GM10266 (cell line): Measurements from ENCODE around the gene MORF4L1.
"Not testable (repeated sequence)": the region's sequence is repeated elsewhere in the genome, so short reads cannot be mapped to it uniquely, and the experiment has no call there.

ENCODE experiments used
- DNase-seq: peaks from one replicate; pipeline ENCODE4 v3.0.0; 2012; ENCODE audit errors: extremely low spot score
- CTCF ChIP-seq: IDR thresholded peaks from 2 replicates; pipeline ENCODE4 v1.5.1; 2012; ENCODE audit warnings: mild to moderate bottlenecking, low read depth; ENCODE audit not compliant: control insufficient read depth, insufficient read depth; ENCODE audit errors: missing control alignments

Gene MORF4L1

GRCh38 chr15:78850352-78850751 lies 22.3 kb upstream of the MORF4L1 start:
- no peak for DNase-seq
- no peak for TF ChIP-seq CTCF

GRCh38 chr15:78850941-78851755 lies 21.5 kb upstream of the MORF4L1 start:
- DNase-seq = no peak
- TF ChIP-seq CTCF = no peak

- DNase-seq = no peak
- no peak for TF ChIP-seq CTCF
These were observed 19.2 kb upstream of the MORF4L1 start for GRCh38 chr15:78853500-78853899.

- no peak for TF ChIP-seq CTCF
- DNase-seq = no peak
These were observed 17.8 kb upstream of the MORF4L1 start for GRCh38 chr15:78854833-78855372.

- DNase-seq = no peak
- no peak for TF ChIP-seq CTCF
These were observed 16.9 kb upstream of the MORF4L1 start for GRCh38 chr15:78855746-78856145.

GRCh38 chr15:78859971-78860719 lies 12.5 kb upstream of the MORF4L1 start:
- peak; percentile 67 for DNase-seq
- peak; percentile 70 for TF ChIP-seq CTCF

GRCh38 chr15:78865585-78865984 lies 7.1 kb upstream of the MORF4L1 start:
- DNase-seq = not testable (repeated sequence)

GRCh38 chr15:78866031-78866430 lies 6.7 kb upstream of the MORF4L1 start:
- not testable (repeated sequence) for DNase-seq
